K562 (cell line): ENCODE data around the gene NGRN. TPM values are rescaled to one million over a fixed set of nuclear protein-coding genes. Genes with fewer than 3 reads are reported as not detected.
A peak's percentile ranks its signal among the peaks of the same experiment; 100 is the strongest.

Experiments
- BCLAF1 ChIP-seq, 2 experiments: fragments of 450-650 bp in 1 of 2; IDR thresholded peaks; 2 replicates each; pipeline ENCODE4 v1.6.1; 2011 to 2017; ENCODE audit warnings: low read depth in 2 of 2, antibody characterized with exemption in 1 of 2, borderline replicate concordance in 1 of 2, low read length in 1 of 2, mild to moderate bottlenecking in 1 of 2, mixed read lengths in 1 of 2; ENCODE audit not compliant: control insufficient read depth in 1 of 2
- BDP1 ChIP-seq: IDR thresholded peaks from 3 replicates; pipeline ENCODE4 v1.6.1; 2011; ENCODE audit not compliant: insufficient read length, insufficient read depth
- CHAMP1 ChIP-seq: fragments of 450-650 bp; IDR thresholded peaks from 2 replicates; pipeline ENCODE4 v1.6.1; 2016; ENCODE audit warnings: mild to moderate bottlenecking
- CLOCK ChIP-seq: fragments of 250-450 bp; sonication (Bioruptor Pico); IDR thresholded peaks from 2 replicates; pipeline ENCODE4 v1.4.0; 2020; ENCODE audit warnings: mild to moderate bottlenecking, moderate library complexity, borderline replicate concordance
- ELF2 ChIP-seq: fragments of 250-450 bp; sonication (Bioruptor Pico); IDR thresholded peaks from 2 replicates; pipeline ENCODE4 v1.5.0; 2021; ENCODE audit warnings: mild to moderate bottlenecking
- MEF2A ChIP-seq: IDR thresholded peaks from 2 replicates; pipeline ENCODE4 v1.6.1; 2011; ENCODE audit warnings: low read depth, mild to moderate bottlenecking, low read length, moderate library complexity; ENCODE audit not compliant: control insufficient read depth
- POLR2H ChIP-seq: IDR thresholded peaks from 2 replicates; pipeline ENCODE4 v1.6.1; 2016; ENCODE audit warnings: missing genetic modification characterization, low read depth, mild to moderate bottlenecking, control low read depth, missing compliant biosample characterization, moderate library complexity
- RNF2 ChIP-seq: sonication (generic); IDR thresholded peaks from 2 replicates; pipeline ENCODE4 v1.6.1; 2016
- SPI1 ChIP-seq: IDR thresholded peaks from 2 replicates; pipeline ENCODE4 v1.6.1; 2011; ENCODE audit warnings: low read depth, low read length, control low read depth, borderline replicate concordance
- SRSF1 ChIP-seq: fragments of 200-400 bp; formaldehyde crosslinking; IDR thresholded peaks from 2 replicates; pipeline ENCODE4 v1.6.1; 2017; ENCODE audit warnings: mild to moderate bottlenecking, low read depth, low read length, moderate library complexity
- TEAD4 ChIP-seq, 2 experiments: sonication (generic) in 1 of 2; formaldehyde crosslinking in 1 of 2; IDR thresholded peaks; 2 replicates each; pipeline versions ENCODE4 v1.6.1 to v1.8.0; 2012 to 2022; ENCODE audit warnings: borderline replicate concordance in 1 of 2, inconsistent platforms in 1 of 2, low read length in 1 of 2, mild to moderate bottlenecking in 1 of 2, missing genetic modification reagents in 1 of 2
- ZFP30 ChIP-seq: fragments of 250-450 bp; sonication (Bioruptor Pico); IDR thresholded peaks from 2 replicates; pipeline ENCODE4 v1.8.0; 2022; ENCODE audit warnings: moderate library complexity, mild to moderate bottlenecking, inconsistent platforms, borderline replicate concordance
- ZNF184 ChIP-seq: sonication (generic); formaldehyde crosslinking; IDR thresholded peaks from 2 replicates; pipeline ENCODE4 v1.5.0; 2020; ENCODE audit warnings: missing genetic modification reagents
- ZNF696 ChIP-seq: fragments of 250-450 bp; sonication (Bioruptor Pico); conservative IDR thresholded peaks from 2 replicates; pipeline ENCODE4 v1.4.0; 2020; ENCODE audit warnings: mild to moderate bottlenecking, moderate library complexity
- ZNF766 ChIP-seq: fragments of 200-800 bp; sonication (Bioruptor generic); conservative IDR thresholded peaks from 2 replicates; pipeline ENCODE4 v1.6.1; 2016; ENCODE audit warnings: missing genetic modification characterization, missing compliant biosample characterization
- polyA plus RNA-seq, 8 experiments: library from polyadenylated mRNA; depleted of rRNA in 4 of 8; stranded (reverse) in 5 of 8; unstranded in 3 of 8; fragments of >200 nt; fragmentation: Nextera tagmentation in 2 of 8; fragmentation: Illumina TruSeq in 1 of 8; extraction: Ambion mirVana in 2 of 8; extraction: Trizol in 1 of 8; gene quantifications; 2 replicates each; pipeline versions ENCODE4 v1.2.1 to v1.2.3, GENCODE V29; 2011 to 2014; ENCODE audit warnings: inconsistent platforms in 1 of 8, missing spikeins in 1 of 8
- total RNA-seq, 7 experiments: library from RNA; depleted of rRNA in 6 of 7; stranded (reverse); fragments of >200 nt in 6 of 7; fragmentation: Illumina TruSeq in 2 of 7; extraction: Trizol in 2 of 7; gene quantifications; 2 replicates each; pipeline versions ENCODE4 v1.2.1 to v1.2.3, GENCODE V29; 2011 to 2021; ENCODE audit warnings: low replicate concordance in 1 of 7
- TF ChIP-seq, protein P1 (sequence below), 2 experiments: fragments of 450-650 bp; conservative IDR thresholded peaks; 2 replicates each; pipeline ENCODE4 v1.6.1; 2017; ENCODE audit warnings: mild to moderate bottlenecking in 2 of 2, moderate library complexity in 2 of 2

The NGRN gene
- total and polyA plus RNA-seq, 9 of the 15 experiments (the other 6 are each of a cell fraction or from before 2014, with no cell fraction given) = 14.0 to 73.4 (median 60.0) TPM

DNA sequence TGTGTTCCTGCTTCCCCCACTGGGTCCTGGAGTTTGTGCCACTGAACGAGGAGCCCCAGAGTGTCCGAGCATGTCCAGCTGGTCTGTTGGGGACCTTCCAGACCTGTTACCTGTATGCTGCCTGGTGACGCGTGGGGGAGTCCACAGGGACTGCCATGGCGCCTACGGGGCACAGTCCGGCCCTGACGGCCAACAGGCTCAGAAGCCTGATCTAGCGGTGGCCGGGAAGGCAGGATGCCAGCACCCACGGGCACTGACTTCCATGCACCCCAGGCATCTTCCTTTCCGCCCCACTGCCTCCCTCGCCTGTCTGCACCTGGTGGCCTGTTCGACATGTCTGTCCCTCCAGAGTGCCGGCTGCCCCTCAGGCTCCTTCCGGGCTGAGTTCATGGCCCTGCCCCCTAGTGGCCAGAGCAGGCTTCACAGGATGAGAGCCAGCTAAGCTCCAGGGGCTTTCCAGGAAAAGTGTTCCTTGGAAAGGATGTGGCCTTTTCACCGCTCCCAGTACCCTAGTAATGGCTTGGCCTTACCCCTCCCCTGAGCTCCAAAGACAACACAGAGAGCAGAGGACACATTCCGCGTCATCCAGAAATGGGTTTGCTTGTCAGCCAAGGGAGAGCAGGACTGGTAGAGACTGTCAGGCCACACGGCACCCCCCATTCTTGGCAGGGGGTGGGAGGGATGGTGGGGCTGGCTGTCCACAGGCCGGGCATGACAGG lies 35.7 kb downstream of the NGRN start (continued):
- TF ChIP-seq TEAD4 (IDR thresholded peaks at IDR 0.05; ENCODE audit: low read length) (0 out of 2 replicates have a peak, but pooled peaks have one; percentile 29), TEAD4 (CRISPR knock-in tag; IDR thresholded peaks at IDR 0.05; ENCODE audit: borderline replicate concordance) (no peak), SPI1 (no peak), ZNF184 (no peak), BDP1 (no peak), POLR2H (tag) (no peak), BCLAF1 (IDR thresholded peaks at IDR 0.05; ENCODE audit: borderline replicate concordance in 1 of 2, control insufficient read depth in 1 of 2, low read depth in 2 of 2, low read length in 1 of 2) (no peak), ZFP30 (no peak), CHAMP1 (peak; percentile 19; the same call in 1 of the 2 replicates), SRSF1 (no peak), ELF2 (CRISPR knock-in tag) (no peak), ZNF766 (CRISPR knock-in tag) (no peak), CLOCK (no peak), ZNF696 (CRISPR knock-in tag) (no peak), RNF2 (no peak), MEF2A (no peak)
- TF ChIP-seq, protein P1, sequence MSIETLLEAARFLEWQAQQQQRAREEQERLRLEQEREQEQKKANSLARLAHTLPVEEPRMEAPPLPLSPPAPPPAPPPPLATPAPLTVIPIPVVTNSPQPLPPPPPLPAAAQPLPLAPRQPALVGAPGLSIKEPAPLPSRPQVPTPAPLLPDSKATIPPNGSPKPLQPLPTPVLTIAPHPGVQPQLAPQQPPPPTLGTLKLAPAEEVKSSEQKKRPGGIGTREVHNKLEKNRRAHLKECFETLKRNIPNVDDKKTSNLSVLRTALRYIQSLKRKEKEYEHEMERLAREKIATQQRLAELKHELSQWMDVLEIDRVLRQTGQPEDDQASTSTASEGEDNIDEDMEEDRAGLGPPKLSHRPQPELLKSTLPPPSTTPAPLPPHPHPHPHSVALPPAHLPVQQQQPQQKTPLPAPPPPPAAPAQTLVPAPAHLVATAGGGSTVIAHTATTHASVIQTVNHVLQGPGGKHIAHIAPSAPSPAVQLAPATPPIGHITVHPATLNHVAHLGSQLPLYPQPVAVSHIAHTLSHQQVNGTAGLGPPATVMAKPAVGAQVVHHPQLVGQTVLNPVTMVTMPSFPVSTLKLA (conservative IDR thresholded peaks at IDR 0.05) = no peak
